A549 (cell line): ENCODE results near the gene KIAA0825. TPM values are rescaled to one million over a fixed set of nuclear protein-coding genes. Genes with fewer than 3 reads are reported as not detected.

ENCODE experiments used
- ATAC-seq, 2 experiments: fragments of 200-7000 bp in 1 of 2; fragments of >200 bp in 1 of 2; cut with Nextera tagmentation in 1 of 2; cut with Tn5 transposase in 1 of 2; 3 replicates each; pipeline versions ENCODE4 v1.8.0 to v1.9.1; 2018 to 2020; ENCODE audit warnings: mild to moderate bottlenecking in 1 of 2, moderate library complexity in 1 of 2
- CTCF ChIA-PET: fragments of 300-600 bp; sonication (Branson Sonifier 250); formaldehyde crosslinking; extraction: SDS; loops from one replicate; lab custom pipeline; 2021; ENCODE audit warnings: antibody characterized with exemption, inconsistent platforms; lab: Yijun Ruan, JAX
- POLR2A ChIA-PET: fragments of 350-600 bp; formaldehyde crosslinking; extraction: SDS; loops from one replicate; lab custom pipeline; 2021; ENCODE audit warnings: antibody characterized with exemption, inconsistent platforms; lab: Yijun Ruan, JAX
- DNase-seq, 2 experiments: peaks; one replicate each; pipeline versions ENCODE4 v3.0.0 to v3.0.0-alpha.2; 2011 to 2016; ENCODE audit warnings: low read depth in 1 of 2, low spot score in 1 of 2
- FAIRE-seq: peaks from 2 replicates; lab custom pipeline; 2011; peaks lifted over from hg19 to GRCh38; lab: Jason Lieb, UNC
- H3K27ac ChIP-seq, 2 experiments: fragments of >200 bp; sonication (Bioruptor Twin); formaldehyde crosslinking; 3 replicates each; pipeline ENCODE4 v1.5.1; 2016 to 2017
- H3K4me1 ChIP-seq: fragments of >200 bp; sonication (Bioruptor Twin); formaldehyde crosslinking; 3 replicates; pipeline ENCODE4 v1.6.1; 2016
- H3K4me2 ChIP-seq: fragments of >200 bp; sonication (Bioruptor Twin); formaldehyde crosslinking; 3 replicates; pipeline ENCODE4 v1.6.1; 2016
- H3K4me3 ChIP-seq: fragments of >200 bp; sonication (Bioruptor Twin); formaldehyde crosslinking; 3 replicates; pipeline ENCODE4 v1.5.1; 2016
- H3K9me3 ChIP-seq: fragments of >200 bp; sonication (Bioruptor Twin); formaldehyde crosslinking; 3 replicates; pipeline ENCODE4 v1.6.1; 2016
- BHLHE40 ChIP-seq: IDR thresholded peaks from 2 replicates; pipeline ENCODE4 v1.6.1; 2012; ENCODE audit warnings: low read depth, low read length, inconsistent platforms
- CEBPB ChIP-seq, 2 experiments: fragments of >200 bp in 1 of 2; sonication (Bioruptor Twin) in 1 of 2; formaldehyde crosslinking in 1 of 2; IDR thresholded peaks; 2 replicates each; pipeline ENCODE4 v1.6.1; 2012 to 2016
- CHD4 ChIP-seq: fragments of 200-600 bp; sonication (generic); IDR thresholded peaks from 2 replicates; pipeline ENCODE4 v1.6.1; 2016; ENCODE audit warnings: antibody characterized with exemption, mild to moderate bottlenecking, borderline replicate concordance
- EHF ChIP-seq: fragments of 250-450 bp; sonication (Bioruptor Pico); IDR thresholded peaks from 2 replicates; pipeline ENCODE4 v1.5.0; 2020; ENCODE audit warnings: mild to moderate bottlenecking
- EHMT2 ChIP-seq: fragments of 200-600 bp; sonication (generic); IDR thresholded peaks from 2 replicates; pipeline ENCODE4 v1.6.1; 2016; ENCODE audit warnings: antibody characterized with exemption, low read depth, mild to moderate bottlenecking, moderate library complexity
- GATA3 ChIP-seq: IDR thresholded peaks from 2 replicates; pipeline ENCODE4 v1.6.1; 2012; ENCODE audit warnings: borderline replicate concordance
- HES2 ChIP-seq: fragments of >200 bp; sonication (Bioruptor Twin); formaldehyde crosslinking; IDR thresholded peaks from 2 replicates; pipeline ENCODE4 v1.6.1; 2016
- HOXB13 ChIP-seq: fragments of 250-450 bp; sonication (Bioruptor Pico); IDR thresholded peaks from 2 replicates; pipeline ENCODE4 v1.5.0; 2020; ENCODE audit warnings: low read depth, mild to moderate bottlenecking, moderate library complexity
- HOXB5 ChIP-seq: fragments of 250-450 bp; sonication (Bioruptor Pico); IDR thresholded peaks from 2 replicates; pipeline ENCODE4 v1.5.0; 2020; ENCODE audit warnings: mild to moderate bottlenecking, moderate library complexity
- JUN ChIP-seq, 2 experiments: fragments of >200 bp; sonication (Bioruptor Twin); formaldehyde crosslinking; IDR thresholded peaks; 2 replicates in 1 of 2; 3 replicates in 1 of 2; pipeline ENCODE4 v1.6.1; 2016 to 2017
- KDM1A ChIP-seq: fragments of 200-600 bp; sonication (generic); IDR thresholded peaks from 2 replicates; pipeline ENCODE4 v1.6.1; 2016; ENCODE audit warnings: low read depth, mild to moderate bottlenecking
- MAFK ChIP-seq: fragments of 450-650 bp; IDR thresholded peaks from 2 replicates; pipeline ENCODE4 v1.6.1; 2014; ENCODE audit not compliant: partially characterized antibody
- MYC ChIP-seq: IDR thresholded peaks from 2 replicates; pipeline ENCODE4 v1.6.1; 2012; ENCODE audit warnings: mild to moderate bottlenecking, inconsistent platforms, low read length, improper control_type of control experiment, borderline replicate concordance
- RFX5 ChIP-seq: fragments of 450-650 bp; IDR thresholded peaks from 2 replicates; pipeline ENCODE4 v1.7.1; 2014; ENCODE audit warnings: antibody characterized with exemption, mild to moderate bottlenecking, moderate library complexity
- SREBF2 ChIP-seq: fragments of 450-650 bp; IDR thresholded peaks from 2 replicates; pipeline ENCODE4 v1.6.1; 2014; ENCODE audit warnings: mild to moderate bottlenecking, moderate library complexity
- TP53 ChIP-seq: fragments of 250-450 bp; sonication (Bioruptor Pico); IDR thresholded peaks from 2 replicates; pipeline ENCODE4 v1.5.0; 2021; ENCODE audit warnings: mild to moderate bottlenecking, moderate library complexity
- ZNF302 ChIP-seq: fragments of 250-450 bp; sonication (Bioruptor Pico); IDR thresholded peaks from 2 replicates; pipeline ENCODE4 v1.9.0; 2021; ENCODE audit warnings: inconsistent platforms, mild to moderate bottlenecking, moderate library complexity
- WGBS: methylation state at CpG from one replicate; pipeline ENCODE4 v1.1.6; 2017; ENCODE audit errors: missing lambda C conversion rate; 5-methylcytosine and 5-hydroxymethylcytosine counted together
- polyA plus RNA-seq, 4 experiments: library from polyadenylated mRNA; depleted of rRNA in 3 of 4; stranded (reverse); fragments of >200 nt; fragmentation: RNase III in 1 of 4; extraction: RNeasy Plus Mini Kit Qiagen cat#74134 plus additional on column Dnase treatment in 1 of 4; gene quantifications; 2 replicates in 3 of 4; 3 replicates in 1 of 4; pipeline ENCODE4 v1.2.3, GENCODE V29; 2011 to 2017
- TF ChIP-seq, protein P1 (sequence below): IDR thresholded peaks from 2 replicates; pipeline ENCODE4 v1.6.1; 2012
- TF ChIP-seq, protein P2 (sequence below): fragments of 250-450 bp; sonication (Bioruptor Pico); IDR thresholded peaks from 2 replicates; pipeline ENCODE4 v1.5.0; 2021; ENCODE audit warnings: mild to moderate bottlenecking, moderate library complexity, borderline replicate concordance
- TF ChIP-seq, protein P3 (sequence below): IDR thresholded peaks from 2 replicates; pipeline ENCODE4 v1.6.1; 2012

KIAA0825 gene
- polyA plus RNA-seq, 2 of the 4 experiments (the other 2 are of a cell fraction): 0.57 to 0.80 TPM

DNA sequence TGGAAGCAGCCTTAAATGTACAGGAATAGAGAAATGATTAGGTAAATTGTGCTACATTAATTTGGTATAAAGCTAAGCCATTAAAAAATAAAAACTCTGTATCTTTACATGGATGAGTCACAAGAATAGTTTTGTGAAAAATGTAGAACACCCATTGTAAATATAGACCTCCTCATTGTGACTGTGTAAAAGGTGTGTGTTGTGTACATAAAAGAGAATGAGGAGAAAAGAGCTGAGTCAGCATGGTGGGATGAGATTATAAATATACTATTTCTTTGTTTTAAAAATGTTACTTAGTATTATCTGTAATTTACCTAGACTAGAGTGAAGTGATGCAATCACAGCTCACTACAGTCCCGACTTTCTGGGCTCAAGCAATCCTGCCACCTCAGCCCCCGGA, 250.5 kb downstream of the KIAA0825 start:
- H3K4me1 ChIP-seq: no peaks in the 10 kb centered on the region
- peak in 1 of 2 experiments; percentile 5 for DNase-seq
- ATAC-seq: no peak
- CTCF ChIA-PET: no interaction called here
- no peak overlapping the region for H3K27ac ChIP-seq
- POLR2A ChIA-PET: no interaction called here
- 50% methylated on average over 2 of the region's 2 CpGs for whole genome bisulfite sequencing
- TF ChIP-seq MAFK: peak; percentile 97
- TF ChIP-seq, protein P1, sequence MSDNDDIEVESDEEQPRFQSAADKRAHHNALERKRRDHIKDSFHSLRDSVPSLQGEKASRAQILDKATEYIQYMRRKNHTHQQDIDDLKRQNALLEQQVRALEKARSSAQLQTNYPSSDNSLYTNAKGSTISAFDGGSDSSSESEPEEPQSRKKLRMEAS: no peak
- no peaks in the 10 kb centered on the region for H3K9me3 ChIP-seq
- no peak overlapping the region for H3K4me3 ChIP-seq
- FAIRE-seq: no peak
- no peak overlapping the region for H3K4me2 ChIP-seq

DNA sequence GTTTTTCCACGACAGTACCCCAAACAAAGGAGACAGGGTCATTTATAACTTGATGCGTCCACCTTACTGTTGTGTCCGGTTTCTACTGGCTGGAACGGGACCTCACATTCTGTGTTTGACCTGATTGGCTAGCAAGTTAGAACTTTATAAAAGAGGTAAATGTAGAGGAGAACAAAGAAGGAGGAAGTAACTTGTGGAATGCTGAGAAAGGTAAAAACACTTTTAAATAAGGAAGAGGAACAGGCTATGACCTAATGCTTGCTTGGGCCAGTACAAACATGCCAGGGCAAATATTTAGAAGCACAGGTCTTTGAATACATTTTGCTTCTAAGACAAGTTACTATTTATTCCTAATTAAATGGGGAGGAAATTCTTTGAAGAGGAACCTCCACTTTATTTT, 251.6 kb downstream of the KIAA0825 start:
- no peaks in the 10 kb centered on the region for H3K4me1 ChIP-seq
- no peak for ATAC-seq
- no peak overlapping the region for H3K4me2 ChIP-seq
- no peaks in the 10 kb centered on the region for H3K9me3 ChIP-seq
- WGBS: 66% methylated on average over 4 of the region's 4 CpGs
- H3K4me3 ChIP-seq: no peak overlapping the region
- ChIA-PET POLR2A (no interaction called here), CTCF (no interaction called here)
- no peak overlapping the region for H3K27ac ChIP-seq
- DNase-seq: no peak
- no peak for FAIRE-seq
- TF ChIP-seq, protein P2, sequence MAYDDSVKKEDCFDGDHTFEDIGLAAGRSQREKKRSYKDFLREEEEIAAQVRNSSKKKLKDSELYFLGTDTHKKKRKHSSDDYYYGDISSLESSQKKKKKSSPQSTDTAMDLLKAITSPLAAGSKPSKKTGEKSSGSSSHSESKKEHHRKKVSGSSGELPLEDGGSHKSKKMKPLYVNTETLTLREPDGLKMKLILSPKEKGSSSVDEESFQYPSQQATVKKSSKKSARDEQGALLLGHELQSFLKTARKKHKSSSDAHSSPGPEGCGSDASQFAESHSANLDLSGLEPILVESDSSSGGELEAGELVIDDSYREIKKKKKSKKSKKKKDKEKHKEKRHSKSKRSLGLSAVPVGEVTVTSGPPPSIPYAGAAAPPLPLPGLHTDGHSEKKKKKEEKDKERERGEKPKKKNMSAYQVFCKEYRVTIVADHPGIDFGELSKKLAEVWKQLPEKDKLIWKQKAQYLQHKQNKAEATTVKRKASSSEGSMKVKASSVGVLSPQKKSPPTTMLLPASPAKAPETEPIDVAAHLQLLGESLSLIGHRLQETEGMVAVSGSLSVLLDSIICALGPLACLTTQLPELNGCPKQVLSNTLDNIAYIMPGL (CRISPR knock-in tag): no peak
- TF ChIP-seq EHF (CRISPR knock-in tag) (no peak), ZNF302 (no peak), BHLHE40 (no peak), HES2 (no peak)

GRCh38 chr5:94362857-94363256, 255.5 kb downstream of the KIAA0825 start:
- ATAC-seq (no peak; a peak in 1 of 6 replicates), DNase-seq (peak in 1 of 2 experiments; percentile 26), FAIRE-seq (no peak)
- WGBS: 3% methylated on average over 1 of the region's 1 CpG
- TF ChIP-seq, protein P3, sequence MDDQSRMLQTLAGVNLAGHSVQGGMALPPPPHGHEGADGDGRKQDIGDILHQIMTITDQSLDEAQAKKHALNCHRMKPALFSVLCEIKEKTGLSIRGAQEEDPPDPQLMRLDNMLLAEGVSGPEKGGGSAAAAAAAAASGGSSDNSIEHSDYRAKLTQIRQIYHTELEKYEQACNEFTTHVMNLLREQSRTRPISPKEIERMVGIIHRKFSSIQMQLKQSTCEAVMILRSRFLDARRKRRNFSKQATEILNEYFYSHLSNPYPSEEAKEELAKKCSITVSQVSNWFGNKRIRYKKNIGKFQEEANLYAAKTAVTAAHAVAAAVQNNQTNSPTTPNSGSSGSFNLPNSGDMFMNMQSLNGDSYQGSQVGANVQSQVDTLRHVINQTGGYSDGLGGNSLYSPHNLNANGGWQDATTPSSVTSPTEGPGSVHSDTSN: no peak
- TF ChIP-seq MYC (no peak), KDM1A (no peak), BHLHE40 (no peak), HOXB13 (CRISPR knock-in tag) (no peak), HOXB5 (CRISPR knock-in tag) (no peak), SREBF2 (no peak), CEBPB (IDR thresholded peaks at IDR 0.05) (no peak), EHMT2 (no peak)
- POLR2A ChIA-PET: no interaction called here
- 0 out of 3 replicates have a peak overlapping the region, but pooled peaks have one; percentile 13 for H3K4me2 ChIP-seq
- H3K4me1 ChIP-seq: no peaks in the 10 kb centered on the region
- CTCF ChIA-PET: no interaction called here
- H3K27ac ChIP-seq: no peak overlapping the region
- no peak overlapping the region for H3K4me3 ChIP-seq
- no peaks in the 10 kb centered on the region for H3K9me3 ChIP-seq

DNA sequence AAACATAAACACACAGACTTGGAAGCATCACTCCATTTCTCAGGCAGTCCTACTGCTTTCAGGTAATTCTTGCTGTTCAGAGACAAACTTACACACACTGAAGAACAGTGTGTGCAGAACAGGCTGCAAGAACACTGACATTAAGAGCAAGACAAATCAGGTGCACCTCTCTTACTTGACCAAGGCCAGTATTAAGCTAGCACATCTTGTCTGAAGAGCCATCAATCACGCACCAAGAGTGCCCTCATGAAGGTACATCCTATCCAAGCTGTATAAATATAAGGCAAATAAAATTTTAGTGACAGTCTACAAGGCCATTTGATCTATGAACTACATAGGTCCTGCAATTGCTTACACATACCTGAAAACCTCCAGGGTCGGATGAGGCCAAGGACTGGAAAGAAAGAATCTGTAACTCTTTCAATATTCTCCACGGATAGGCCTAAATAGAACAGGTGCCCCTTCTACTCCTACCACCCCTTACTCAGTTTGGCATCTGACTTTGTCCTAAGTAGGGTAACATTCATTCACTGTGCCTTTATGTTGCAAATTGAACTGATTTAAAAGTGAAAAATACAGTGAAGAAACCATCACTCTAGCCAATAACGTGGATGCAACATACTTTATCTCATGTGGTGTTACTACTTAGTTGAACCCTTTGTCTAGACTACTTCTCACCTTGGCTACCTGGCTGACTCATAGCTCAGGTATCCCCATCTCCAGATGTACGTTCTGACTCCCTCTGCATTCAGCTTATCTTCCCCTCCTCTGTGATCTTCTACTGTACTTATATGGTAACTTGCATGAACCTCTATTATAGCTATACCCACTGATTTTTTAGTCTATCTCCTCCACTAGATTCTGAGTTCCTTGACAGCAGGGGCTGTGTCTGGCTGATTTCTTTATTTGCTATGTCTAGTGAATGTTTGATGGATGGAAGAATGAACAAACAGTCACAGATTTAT, 256.3 kb downstream of the KIAA0825 start:
- TF ChIP-seq CHD4: no peak
- TF ChIP-seq GATA3: no peak
- TF ChIP-seq RFX5: no peak
- TF ChIP-seq JUN (IDR thresholded peaks at IDR 0.05): no peak
- TF ChIP-seq MYC: no peak
- TF ChIP-seq TP53 (CRISPR knock-in tag): no peak
- 0 out of 3 replicates have a peak overlapping the region, but pooled peaks have one; percentile 13 for H3K4me2 ChIP-seq
- POLR2A ChIA-PET: no interaction called here
- DNase-seq (no peak), ATAC-seq (peak; percentile 24 to 69; a peak in 3 of 6 replicates), FAIRE-seq (no peak)
- no peak overlapping the region for H3K4me3 ChIP-seq
- CTCF ChIA-PET: no interaction called here
- WGBS: 37% methylated on average over 5 of the region's 5 CpGs
- no peaks in the 10 kb centered on the region for H3K9me3 ChIP-seq
- H3K4me1 ChIP-seq: no peaks in the 10 kb centered on the region
- H3K27ac ChIP-seq: no peak overlapping the region
